Germinal center (tissue), 1 donor: ENCODE measurements around the gene TECTA.
"Not testable (repeated sequence)": the region's sequence is repeated elsewhere in the genome, so short reads cannot be mapped to it uniquely, and the experiment has no call there.

Source experiments
- DNase-seq: peaks from one replicate; pipeline ENCODE4 v3.0.0; 2012; ENCODE audit warnings: mixed read lengths, low spot score

The TECTA gene

DNA sequence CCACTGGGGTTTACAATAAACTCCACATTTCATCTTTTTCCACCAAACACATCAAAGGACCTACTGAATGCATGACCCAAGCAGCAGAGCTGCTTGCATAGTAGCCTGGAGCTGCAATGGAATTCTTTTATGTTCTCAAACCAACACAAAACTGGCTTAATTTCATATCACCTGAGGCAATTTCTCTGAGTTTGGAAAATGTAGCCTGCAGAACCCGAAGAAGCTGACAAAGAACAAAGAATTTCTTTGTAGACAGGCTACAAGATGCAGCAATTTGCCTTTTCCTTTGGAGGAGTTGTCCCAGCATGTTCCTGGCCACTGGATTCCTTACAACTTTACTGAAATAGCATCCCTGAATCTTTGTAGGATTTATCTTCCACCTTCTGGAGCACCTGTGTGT, 5.5 kb upstream of the TECTA start:
- DNase-seq, result no peak

DNA sequence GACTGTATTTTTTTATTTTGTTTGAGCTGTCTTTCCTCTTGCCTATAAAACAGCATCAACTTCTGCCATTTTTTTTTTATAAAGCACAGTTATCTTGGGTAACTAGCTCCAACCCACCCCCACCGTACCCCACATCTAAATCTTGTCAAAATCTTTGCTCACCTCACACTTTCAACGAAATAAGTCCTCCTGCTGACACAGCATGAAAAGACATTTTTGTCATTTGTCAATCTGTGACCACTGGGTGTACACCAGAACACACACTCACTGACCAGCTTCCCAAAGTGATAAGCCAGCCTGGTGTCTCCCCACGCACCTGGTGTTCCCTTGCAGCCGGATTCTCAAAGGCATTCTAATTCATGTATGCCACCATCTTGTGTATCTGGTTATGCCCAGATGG, 1.7 kb upstream of the TECTA start:
- no peak for DNase-seq

DNA sequence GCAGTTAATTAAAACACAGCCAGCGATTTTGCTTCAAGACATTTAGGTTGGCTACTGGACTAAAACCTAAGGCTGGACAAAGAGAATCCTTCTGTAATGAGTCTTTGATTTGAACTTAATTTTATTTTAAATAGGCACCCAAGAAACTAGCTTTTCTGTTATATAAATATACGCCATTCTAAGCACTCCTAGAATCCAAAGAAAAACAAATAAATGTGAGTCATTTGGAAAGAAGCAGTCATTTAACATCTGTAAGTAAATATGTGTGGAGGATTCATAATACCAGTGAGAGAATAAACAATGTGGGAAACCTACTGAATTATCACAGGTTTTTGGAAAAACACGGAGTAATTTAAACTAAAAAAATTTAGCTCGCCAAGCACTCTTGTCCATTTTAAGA, 1.2 kb upstream of the TECTA start:
- DNase-seq, result no peak

DNA sequence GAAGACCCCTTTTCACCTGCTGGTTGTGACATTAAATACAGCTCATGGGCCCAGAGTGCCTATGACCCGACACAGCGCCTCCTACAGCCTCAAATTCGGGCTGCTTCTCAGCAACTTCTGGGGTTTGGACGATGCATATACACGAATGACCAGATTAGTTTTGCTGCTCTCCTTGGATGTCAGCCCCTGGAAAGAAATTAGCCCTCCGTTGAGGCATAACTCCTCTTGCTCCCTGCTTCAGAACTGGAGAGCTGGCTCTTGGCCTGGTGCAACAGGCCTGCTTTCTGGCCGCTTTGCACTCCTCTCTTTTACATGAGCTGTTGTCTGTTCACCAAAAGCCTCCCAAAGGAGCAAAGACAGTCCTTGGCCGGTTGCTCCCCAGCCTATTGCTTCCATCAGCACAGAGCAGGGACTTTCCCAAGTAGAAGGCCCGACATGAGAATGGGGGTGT, 3.3 kb downstream of the TECTA start:
- DNase-seq, result no peak

DNA sequence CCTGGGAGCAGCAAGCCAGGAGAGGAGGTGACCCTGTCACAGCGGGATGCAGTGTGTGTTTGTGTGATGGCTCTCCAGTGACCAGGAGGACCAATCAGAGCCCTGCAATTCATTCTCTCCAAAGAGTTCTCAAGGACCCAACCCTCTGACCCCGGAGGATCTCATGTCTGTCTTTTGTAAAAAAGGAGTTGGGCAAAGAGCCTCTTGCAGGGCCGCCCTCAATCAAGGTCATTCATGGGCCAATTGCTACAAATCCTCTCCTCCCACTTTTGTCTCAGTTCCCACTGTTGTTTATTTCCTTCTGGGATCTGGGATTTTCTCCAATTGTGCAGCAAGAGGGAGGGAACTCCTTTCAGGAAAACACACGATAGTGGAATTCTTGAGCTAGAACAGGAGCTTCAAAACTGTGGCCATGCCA, 4.0 kb downstream of the TECTA start:
- DNase-seq, result no peak

DNA sequence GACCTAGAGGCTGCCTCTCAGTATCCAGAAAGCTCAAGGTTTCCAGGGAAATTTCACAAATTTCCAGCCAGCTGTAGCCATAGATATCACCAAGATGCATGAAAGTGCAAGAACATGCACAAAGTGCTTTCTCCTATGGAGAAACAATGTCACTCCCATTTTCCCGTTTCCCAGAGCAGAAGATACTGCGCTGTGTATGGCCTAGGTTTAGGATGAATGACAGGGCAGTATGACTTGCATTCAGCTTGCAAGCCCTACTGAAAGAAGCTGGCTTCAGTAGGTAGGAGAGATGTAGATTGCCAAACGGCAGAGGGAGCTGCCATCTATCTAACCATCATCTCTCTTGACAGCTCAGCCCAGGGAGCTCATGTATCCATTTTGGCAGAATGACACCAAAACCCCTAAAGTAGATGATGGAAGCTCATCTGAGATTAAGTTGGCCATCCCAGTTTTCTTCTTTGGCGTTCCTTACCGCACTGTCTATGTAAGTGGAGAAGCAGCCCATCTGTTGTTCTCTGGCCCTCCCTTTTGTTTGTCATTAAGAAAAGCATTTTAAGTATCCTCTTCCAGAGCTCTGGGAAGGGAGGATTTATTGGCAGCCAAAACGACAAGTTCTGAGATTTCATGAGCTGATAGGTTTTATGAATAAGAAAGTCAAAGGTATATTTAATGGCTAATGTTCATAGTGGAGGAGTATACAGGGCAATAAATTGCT, 4.6 kb downstream of the TECTA start:
- no peak for DNase-seq

DNA sequence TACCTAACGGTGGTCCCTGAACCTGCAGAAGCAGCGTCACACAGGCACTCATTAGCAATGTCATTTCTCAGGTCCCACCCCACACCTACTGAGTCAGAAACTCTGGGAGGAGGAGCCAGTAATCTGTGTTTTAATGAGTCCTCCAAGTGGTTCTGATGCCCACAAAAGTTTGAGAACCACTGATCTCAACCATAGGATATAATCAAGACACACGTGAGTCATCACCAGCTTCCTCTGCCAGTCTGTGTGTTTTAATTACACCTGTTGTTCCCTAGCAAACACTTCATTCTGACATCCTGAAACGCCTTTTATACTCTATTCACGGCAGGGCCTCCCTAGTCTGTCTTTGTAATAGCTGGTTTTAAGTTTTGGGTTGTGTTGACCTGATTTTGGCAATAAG, 5.8 kb downstream of the TECTA start:
- no peak for DNase-seq

DNA sequence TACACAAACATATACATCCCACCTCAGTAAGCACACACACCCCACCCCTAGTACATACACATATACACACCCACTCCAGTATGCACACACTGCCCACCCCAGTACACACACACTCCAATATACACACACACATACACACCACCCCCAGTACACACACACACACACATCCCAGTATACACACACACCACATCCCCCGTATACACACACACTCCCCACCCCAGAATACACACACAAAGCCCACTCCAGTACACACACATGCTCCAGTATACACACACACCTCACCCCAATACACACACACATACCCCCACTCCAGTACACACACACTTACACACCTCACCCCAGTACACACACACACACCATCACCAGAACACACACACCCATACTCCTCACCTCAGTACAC, 7.4 kb downstream of the TECTA start:
- no peak for DNase-seq

DNA sequence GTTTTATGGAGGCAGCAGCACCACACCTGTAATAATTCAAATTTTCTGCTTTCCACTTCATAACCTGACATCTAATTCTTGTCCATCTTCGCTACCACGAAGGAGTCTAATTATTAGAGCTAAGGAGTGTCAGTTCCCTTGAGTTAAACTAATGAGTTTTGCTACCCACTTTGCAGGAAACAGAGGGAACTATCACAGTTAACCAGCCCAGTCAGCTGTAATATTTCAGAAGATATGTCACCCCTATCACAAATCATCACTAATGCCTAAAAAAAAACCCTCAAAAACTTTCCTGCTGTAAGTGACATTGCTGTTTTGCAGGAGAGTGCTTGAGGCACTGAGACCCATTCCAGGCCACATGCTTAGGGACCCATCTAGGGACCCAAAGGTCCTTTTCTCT, 8.4 kb downstream of the TECTA start:
- no peak for DNase-seq

DNA sequence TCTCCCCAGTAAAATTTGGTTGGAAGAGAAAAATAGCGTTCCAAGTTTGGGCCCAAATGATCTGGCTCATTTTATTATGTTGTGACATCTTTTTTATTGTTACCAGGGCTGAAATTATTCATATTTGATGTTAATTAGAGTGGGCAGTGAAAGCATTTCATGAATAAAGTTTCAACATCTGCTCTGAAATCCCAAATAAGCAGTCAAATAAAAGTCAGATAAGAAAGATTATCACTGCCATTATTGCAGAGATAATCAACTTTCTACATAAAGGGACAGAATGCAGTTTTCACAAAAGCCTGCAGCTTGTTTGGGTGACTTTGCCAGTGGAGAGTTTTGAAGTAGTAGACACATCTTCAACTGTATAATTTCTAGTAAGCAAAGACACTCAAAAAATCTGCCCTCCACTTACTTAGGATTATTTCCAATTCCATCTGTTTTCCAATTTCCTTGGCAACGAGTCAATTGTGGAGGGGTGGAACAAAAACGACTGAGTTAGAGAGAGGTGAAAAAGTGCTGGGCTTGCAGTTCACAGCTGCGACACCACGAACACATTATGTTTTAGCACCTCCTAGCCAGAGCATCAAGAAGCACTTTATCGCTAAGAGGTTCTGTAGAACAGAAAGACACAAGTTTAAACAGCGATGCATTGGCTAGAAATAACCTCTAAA, 9.0 kb downstream of the TECTA start:
- no peak for DNase-seq

DNA sequence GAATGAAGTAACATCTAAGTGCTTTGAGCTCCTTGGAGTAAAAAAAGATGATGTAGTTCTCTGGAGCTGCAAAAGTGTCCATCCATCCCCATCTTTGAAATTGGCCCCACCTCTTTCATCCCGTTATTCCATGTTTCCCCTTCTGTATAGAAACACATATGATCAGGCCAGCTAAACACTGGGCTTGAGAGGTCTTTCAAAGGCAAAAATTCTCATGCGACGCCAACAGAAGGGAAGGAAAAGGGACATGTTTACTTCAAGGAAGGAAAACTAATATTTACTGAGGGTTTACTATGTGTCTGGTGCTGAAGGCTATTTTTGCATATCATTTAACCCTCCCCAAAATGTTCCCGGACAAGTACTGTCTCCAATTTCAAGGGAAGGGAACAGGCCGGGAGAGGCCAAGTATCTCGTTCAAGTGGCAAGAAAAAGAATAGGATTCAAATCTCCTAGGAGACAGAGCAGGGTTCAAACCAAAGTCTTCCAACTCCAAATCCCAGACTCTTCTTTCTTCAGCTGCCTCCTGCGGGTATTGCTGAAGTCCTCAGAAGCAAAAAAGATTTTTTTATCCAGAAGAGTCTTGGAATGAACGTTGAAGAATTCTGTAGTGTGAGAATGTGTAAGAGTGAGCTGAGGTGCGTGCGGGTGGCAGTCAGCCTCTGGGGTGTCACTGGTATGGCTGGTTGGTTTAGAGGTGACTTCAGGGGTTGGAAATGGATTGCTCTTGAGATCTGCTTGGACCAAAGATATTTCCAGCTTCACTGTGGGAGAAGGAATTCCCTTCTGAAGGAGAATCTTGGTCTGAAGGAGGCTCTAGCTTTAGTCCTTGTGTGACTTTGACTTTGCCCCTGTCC, 10.1 kb downstream of the TECTA start:
- DNase-seq, result no peak

DNA sequence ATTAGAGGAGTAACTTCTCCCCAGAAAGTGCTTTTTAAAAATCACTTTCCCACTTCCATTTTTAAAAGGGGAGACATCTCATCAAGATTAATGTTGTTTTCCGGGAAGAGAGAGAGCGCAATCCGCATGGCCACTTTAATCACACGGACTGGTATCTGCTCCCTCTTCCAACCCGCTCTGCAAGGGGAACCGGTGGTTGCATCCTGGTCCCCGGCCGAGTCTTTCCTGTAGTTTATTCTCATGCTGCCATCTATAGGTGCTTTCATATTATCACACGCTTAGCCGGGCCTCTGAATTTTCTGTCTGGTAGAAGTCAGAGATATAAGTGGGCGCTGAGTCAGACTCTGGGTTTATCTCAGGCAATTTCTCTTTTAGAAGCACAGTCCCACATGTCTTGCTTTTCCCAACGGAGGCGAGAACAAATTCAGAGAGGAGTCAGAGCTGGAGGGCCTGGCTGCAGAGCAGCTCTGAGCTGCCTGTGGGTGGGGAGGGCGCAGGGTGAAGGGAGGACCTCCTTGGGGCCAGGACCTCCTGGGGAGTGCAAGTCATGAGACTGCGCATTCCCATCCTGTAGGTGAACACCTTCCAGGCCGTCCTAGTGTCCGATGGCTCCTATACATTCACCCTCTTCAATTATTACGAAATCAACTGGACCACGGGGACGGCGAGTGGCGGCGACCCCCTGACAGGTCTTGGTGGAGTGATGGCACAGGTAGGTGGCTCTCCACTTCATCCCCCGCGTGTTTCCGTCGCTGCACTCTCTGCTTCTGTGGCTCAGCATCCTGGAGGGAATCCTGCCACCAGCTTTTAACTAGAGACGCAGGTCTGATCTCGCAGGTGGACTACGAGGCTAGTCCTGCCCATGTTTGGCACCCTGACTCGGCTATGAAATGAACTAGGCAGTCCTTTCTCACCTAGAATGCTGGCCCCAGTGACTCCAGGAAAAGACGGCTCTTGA, 11.7 kb downstream of the TECTA start:
- DNase-seq, result peak; percentile 55

DNA sequence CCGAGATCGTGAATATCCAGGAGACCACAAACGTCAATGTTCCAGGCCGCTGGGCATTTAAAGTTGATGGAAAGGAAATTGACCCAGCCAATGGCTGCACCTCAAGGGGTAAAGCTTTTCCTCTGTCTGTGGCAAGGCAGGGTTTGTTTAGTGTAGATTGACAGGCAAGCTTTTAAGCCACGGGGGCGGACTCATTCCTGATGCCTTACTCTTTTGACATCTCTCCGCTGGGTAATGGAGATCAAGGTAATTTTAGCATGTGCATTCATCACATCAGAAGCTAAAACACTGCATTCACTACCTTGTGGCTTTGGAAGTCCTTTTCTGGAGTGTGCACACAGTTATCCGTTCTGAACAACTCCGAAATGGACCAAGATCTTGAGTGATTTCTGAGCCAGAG, 12.6 kb downstream of the TECTA start:
- DNase-seq, result no peak

DNA sequence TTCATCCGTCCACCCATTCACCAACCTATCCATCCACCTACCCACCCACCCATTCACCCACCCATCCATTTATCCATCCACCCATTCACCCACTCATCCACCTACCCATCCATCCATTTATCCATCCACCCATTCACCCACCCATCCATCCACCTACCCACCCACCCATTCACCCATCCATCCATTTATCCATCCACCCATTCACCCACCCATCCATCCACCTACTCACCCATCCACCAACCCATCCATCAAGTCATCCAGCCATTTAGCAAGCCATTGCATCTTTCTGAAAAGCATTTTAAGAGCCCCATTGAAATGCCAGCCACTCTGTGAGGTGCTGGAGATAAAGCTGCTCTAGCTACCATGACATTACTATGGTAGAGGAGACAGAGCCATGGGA, 14.0 kb downstream of the TECTA start:
- DNase-seq, result not testable (repeated sequence)

DNA sequence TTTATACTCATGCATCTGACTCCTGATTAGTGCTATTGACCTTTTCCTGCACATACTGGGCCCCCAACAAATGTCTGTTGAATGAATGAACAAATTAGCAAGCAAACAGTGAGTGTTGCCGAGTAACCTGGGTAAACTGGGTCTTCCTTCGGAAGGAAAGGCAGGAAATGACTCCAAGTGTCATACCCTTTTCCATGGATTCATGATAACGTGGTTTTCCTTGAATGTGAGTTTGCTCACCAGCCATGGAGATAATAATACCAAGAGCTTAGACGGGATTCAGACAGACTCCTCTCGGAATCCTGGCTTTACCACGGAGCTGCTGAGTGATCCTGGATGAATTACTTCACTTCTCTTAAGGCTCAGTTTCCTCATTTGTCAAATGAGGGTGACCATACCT, 16.7 kb downstream of the TECTA start:
- no peak for DNase-seq

DNA sequence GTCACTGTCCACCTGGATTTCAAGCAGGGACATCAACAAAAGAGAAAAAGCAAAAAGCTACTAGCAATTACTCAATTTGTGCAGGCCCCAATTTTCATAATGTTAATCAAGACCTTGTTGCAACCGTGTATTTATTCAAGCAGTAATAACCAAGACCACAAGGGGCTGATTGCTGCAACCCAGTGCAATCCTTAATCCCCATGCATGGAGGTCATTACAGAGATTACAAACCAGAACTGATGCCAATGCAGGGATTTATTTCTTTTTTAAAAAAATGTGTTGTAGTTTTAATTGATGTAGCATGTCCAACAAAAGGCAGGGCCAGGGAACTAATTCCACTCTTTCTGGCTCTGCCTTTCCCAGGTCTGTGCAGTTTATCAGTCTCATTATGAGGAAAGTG, 18.4 kb downstream of the TECTA start:
- no peak for DNase-seq

DNA sequence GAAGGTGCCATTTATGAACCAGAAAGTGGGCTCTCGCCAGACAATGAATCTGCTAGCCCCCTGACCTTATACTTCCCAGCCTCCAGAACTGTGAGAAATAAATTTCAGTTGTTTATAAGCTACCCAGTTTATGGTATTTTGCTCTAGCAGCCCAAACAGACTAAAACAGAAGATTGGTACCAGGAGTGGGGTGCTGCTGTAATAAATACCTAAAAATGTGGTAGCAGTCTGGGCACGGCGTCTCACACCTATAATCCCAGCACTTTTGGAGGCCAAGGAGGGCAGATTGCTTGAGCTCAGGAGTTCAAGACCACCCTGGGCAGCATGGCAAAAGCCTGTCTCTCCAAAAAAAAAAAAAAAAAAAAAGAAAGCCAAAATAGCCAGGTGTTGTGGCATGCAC, 21.3 kb downstream of the TECTA start:
- no peak for DNase-seq

DNA sequence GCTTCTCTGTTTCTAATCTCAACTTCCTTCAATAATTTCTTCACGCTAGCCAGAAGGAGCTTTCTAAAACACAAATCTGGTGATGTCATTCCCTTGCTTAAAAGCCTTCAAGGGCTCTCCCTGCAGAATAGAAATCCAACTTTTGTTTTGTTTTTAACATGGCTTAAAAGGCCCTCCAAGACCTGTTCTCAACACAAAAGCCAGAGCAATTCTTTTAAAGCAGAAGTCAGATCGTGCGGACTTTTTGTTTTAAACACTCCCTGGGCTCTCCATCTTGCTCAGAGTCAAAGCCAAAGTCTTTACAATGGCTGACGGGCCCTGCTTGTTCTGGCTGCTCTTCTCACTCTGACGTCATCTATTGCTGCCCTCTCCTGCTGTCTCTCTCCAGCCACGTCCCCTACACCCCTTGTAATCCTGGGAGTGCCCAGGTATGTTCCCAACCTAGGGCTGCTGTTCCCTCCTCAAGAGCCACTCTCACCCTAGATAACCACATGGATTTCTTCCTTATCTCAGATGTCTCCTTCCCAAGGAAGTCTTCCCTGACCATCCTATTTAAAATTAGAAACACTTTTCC, 22.5 kb downstream of the TECTA start:
- DNase-seq, result no peak

DNA sequence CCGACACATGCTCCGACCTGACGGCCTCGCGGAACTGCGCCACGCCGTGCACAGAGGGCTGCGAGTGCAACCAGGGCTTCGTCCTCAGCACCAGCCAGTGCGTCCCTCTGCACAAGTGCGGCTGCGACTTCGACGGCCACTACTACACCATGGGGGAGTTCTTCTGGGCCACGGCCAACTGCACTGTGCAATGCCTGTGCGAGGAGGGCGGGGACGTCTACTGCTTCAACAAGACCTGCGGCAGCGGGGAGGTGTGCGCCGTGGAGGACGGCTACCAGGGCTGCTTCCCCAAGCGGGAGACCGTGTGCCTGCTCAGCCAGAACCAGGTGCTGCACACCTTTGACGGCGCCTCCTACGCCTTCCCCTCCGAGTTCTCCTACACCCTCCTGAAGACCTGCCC, 26.8 kb downstream of the TECTA start:
- no peak for DNase-seq

DNA sequence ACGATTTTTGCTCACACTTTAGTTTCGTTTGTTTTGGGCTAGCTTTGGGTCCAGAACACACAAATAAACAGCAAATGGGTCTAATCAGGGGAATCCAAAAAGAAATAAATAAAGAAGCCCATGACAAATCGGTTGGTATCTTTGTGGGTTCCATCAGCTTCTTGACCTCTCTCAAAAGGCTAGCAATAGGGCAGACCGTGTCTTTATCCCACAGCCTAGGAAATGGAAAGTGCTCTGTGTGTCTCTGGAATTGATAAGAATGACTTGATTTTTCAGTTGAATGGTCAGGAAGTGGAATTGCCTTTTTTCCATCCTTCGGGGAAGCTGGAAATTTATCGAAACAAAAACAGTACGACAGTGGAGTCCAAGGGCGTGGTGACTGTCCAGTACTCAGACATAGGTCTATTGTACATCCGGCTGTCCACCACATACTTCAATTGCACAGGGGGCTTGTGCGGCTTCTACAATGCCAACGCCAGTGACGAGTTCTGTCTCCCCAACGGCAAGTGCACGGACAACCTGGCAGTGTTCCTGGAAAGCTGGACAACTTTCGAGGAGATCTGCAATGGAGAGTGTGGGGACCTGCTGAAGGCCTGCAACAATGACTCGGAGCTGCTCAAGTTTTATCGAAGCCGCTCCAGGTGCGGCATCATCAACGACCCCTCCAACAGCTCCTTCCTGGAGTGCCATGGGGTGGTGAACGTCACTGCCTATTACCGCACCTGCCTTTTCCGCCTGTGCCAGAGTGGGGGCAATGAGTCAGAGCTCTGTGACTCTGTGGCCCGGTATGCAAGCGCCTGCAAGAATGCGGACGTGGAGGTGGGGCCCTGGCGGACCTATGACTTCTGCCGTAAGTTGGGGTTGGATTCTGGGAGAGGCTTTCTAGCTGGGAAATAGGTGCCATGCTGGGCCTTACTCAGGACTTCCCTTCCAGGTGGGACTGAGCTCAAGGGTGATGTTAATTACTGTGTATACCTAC, 28.6 kb downstream of the TECTA start:
- no peak for DNase-seq
